Measurements from ENCODE around the gene FAM53A. TPM values are rescaled to one million over a fixed set of nuclear protein-coding genes. Genes with fewer than 3 reads are reported as not detected.
A peak's percentile ranks its signal among the peaks of the same experiment; 100 is the strongest.

The FAM53A gene
- total and polyA plus RNA-seq, 12 donors = 0.44 to 6.2 (median 1.4) TPM

DNA sequence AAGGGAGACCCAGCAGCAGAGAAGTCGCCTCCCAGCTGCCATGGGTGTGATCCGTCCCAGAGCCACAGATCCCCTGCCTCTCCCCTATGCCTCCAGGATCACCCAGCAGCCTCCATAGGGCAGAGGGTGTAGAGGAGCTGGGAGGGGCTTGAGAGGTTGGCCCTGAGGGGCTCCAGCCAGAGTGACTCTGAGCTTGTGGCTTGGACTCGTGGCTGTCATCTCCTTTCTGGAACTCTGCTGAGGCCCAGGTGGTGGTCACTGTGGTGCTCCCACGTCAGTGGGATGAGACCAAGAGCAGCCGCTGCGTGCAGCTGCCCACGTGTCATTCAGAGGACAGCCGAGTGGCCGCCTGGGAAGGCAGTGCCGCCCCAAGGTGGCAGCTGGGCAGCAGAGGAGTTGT, 41.4 kb upstream of the FAM53A start:
- 89 to 97% (median 91%) methylated on average over 2 to 10 of the region's 10 CpGs for WGBS, 4 donors
- no peak for DNase-seq
- H3K9me3 ChIP-seq (replicated peaks in 1 of 3) = no peaks in the 10 kb centered on the region
- TF ChIP-seq, protein P1, sequence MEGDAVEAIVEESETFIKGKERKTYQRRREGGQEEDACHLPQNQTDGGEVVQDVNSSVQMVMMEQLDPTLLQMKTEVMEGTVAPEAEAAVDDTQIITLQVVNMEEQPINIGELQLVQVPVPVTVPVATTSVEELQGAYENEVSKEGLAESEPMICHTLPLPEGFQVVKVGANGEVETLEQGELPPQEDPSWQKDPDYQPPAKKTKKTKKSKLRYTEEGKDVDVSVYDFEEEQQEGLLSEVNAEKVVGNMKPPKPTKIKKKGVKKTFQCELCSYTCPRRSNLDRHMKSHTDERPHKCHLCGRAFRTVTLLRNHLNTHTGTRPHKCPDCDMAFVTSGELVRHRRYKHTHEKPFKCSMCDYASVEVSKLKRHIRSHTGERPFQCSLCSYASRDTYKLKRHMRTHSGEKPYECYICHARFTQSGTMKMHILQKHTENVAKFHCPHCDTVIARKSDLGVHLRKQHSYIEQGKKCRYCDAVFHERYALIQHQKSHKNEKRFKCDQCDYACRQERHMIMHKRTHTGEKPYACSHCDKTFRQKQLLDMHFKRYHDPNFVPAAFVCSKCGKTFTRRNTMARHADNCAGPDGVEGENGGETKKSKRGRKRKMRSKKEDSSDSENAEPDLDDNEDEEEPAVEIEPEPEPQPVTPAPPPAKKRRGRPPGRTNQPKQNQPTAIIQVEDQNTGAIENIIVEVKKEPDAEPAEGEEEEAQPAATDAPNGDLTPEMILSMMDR (IDR thresholded peaks at IDR 0.05) = no peak
- TF ChIP-seq POLR2A (IDR thresholded peaks at IDR 0.05) = no peak
- peaks cover 6 to 13% of the 10 kb centered on the region in 2 donors for H3K4me1 ChIP-seq (replicated peaks in 1 of 2)
- H3K36me3 ChIP-seq (replicated peaks in 1 of 2) = peaks cover 0 to 8% of the 10 kb centered on the region in 2 donors
- H3K27ac ChIP-seq = no peak overlapping the region
- no peak overlapping the region for H3K4me3 ChIP-seq
- intact Hi-C loops (cut with DNase I) = loop anchor here (5.0 kb wide), 1 partner anchor 33 kb away; no protein-coding TSS in a partner anchor
- H3K27me3 ChIP-seq = no peaks in the 10 kb centered on the region

DNA sequence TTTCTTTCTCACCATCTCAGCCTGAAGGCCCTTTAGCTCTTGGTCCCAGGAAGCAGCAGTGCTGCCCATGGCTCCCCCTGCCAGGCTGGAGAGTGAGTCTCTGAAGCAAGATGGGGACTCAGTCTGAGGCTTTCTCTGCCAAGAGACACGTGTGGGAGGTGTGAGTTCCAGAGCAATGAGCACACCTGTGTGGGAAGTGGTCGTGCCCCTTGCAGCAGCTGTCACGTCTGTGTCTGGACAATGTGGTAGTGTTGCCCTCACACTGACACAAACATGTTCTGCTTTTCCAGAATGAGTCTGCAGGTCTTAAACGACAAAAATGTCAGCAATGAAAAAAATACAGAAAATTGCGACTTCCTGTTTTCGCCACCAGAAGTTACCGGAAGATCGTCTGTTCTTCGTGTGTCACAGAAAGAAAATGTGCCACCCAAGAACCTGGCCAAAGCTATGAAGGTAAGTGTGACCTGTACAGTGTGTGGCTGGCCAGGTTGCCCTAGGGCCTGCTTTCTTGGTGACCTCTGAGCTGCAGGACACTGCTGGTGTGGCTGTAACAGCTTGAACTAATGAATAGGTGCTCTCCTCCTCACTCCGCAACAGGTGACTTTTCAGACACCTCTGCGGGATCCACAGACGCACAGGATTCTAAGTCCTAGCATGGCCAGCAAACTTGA, 39.2 kb upstream of the FAM53A start:
- no peaks in the 10 kb centered on the region for H3K27me3 ChIP-seq
- 63 to 83% (median 73%) methylated on average over 12 of the region's 12 CpGs for WGBS, 4 donors
- peaks cover 0 to 6% of the 10 kb centered on the region in 2 donors for H3K36me3 ChIP-seq (replicated peaks in 1 of 2)
- peak overlapping the region in 4 of 5 donors; percentile 16 to 80 (median 58) for H3K27ac ChIP-seq
- no peak for DNase-seq
- intact Hi-C loops (cut with DNase I) = no loop called here
- H3K4me1 ChIP-seq (replicated peaks in 1 of 2) = peaks cover 16 to 33% of the 10 kb centered on the region in 2 donors
- TF ChIP-seq POLR2A (IDR thresholded peaks at IDR 0.05) = no peak
- TF ChIP-seq, protein P1 (IDR thresholded peaks at IDR 0.05) = no peak
- H3K4me3 ChIP-seq = no peak overlapping the region
- no peaks in the 10 kb centered on the region for H3K9me3 ChIP-seq (replicated peaks in 1 of 3)

DNA sequence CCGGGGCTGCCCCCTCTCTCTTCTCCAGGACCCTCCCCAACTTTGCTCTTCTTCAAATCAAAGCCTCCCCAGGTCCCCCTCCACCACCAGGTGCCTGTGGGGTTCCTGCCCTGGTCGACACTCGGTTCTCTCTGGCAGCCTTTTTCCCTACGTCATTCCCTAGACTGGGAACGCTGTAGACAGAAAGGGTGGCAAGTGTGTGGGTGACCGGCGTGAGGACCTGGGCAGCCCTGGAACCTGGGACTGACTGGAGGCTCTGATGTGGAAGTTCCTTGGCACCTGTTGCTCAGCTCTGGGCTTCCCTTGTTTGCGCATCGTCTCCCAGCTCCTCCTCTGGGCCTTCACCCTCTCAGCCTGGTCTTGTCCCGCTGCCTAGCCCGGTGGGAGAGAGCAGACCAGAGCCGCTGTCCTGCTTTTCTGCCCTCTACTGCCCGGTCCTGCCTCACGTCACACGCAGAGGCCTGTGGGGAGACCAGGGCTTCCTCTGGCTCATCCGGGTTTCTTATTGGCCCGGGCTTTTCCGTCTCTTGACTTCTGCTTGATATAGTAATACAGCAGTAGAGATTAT, 38.5 kb upstream of the FAM53A start:
- H3K4me1 ChIP-seq (replicated peaks in 1 of 2) = peaks cover 16 to 33% of the 10 kb centered on the region in 2 donors
- intact Hi-C loops (cut with DNase I) = no loop called here
- H3K36me3 ChIP-seq (replicated peaks in 1 of 2) = peaks cover 0 to 6% of the 10 kb centered on the region in 2 donors
- H3K4me3 ChIP-seq = no peak overlapping the region
- no peaks in the 10 kb centered on the region for H3K27me3 ChIP-seq
- TF ChIP-seq, protein P1 (IDR thresholded peaks at IDR 0.05) = no peak
- TF ChIP-seq POLR2A (IDR thresholded peaks at IDR 0.05) = no peak
- no peaks in the 10 kb centered on the region for H3K9me3 ChIP-seq (replicated peaks in 1 of 3)
- DNase-seq = no peak
- 51 to 58% (median 57%) methylated on average over 15 to 18 of the region's 18 CpGs for WGBS, 4 donors
- H3K27ac ChIP-seq = peak overlapping the region in 4 of 5 donors; percentile 16 to 80 (median 58)

DNA sequence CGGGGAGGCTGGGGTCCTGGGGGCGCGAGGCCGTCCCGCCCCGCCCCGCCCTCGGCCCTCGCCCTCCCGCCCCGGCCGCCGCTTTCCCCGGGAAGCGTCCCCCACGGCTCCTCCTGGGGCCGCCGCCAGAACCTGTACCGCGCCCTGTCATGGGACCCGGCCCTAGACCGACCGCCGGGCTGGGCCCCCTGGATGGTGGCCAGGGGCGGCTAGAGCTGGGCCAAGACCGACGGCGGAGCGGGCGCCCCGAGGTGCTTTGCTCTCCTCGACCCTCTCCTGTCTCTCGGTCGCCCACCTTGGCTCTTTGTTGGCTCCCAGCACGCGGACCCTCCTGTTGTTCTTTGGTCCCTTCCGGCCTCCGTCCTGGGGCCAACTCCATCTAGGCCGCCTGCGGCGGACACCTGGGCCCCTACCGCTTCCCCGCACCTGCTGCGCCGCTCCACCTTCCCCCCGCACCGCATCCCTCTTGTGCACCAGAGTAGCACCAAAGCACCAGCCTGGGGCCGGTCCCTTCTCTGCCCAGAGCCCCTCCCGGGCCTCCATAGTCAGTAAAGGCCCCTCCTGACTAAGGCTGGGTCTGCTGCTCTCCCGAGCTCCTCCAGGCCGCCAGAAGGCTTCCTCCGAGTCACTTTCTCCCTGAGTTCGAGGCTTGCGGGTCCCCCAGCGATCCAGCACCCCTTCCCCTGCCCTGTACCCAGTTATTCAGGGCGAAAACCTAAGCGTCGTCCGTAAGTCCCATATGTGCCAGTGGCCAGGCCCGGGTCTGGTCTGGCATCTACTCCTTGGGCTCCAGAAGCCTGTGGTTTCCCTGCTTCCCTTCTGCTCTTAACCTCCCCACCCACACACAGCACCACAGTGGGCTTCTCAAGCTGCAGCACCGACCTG, 37.8 kb upstream of the FAM53A start:
- H3K4me1 ChIP-seq (replicated peaks in 1 of 2) = peaks cover 16 to 33% of the 10 kb centered on the region in 2 donors
- TF ChIP-seq POLR2A (IDR thresholded peaks at IDR 0.05) = no peak
- TF ChIP-seq, protein P1 (IDR thresholded peaks at IDR 0.05) = no peak
- 5 to 11% (median 7%) methylated on average over 21 to 61 of the region's 61 CpGs for WGBS, 4 donors

More for the DNA sequence above, 37.8 kb upstream of the FAM53A start:
- intact Hi-C loops (cut with DNase I) = no loop called here
- no peaks in the 10 kb centered on the region for H3K27me3 ChIP-seq
- DNase-seq = peak in 1 of 7 donors; percentile 33
- peak overlapping the region in 3 of 5 donors; percentile 16 to 80 (median 64) for H3K27ac ChIP-seq
- H3K36me3 ChIP-seq (replicated peaks in 1 of 2) = peaks cover 0 to 11% of the 10 kb centered on the region in 2 donors
- H3K9me3 ChIP-seq (replicated peaks in 1 of 3) = no peaks in the 10 kb centered on the region
- peak overlapping the region in 2 of 4 donors; percentile 46 to 66 for H3K4me3 ChIP-seq
